ENCODE results near the gene POTEC. TPM values are rescaled to one million over a fixed set of nuclear protein-coding genes. Genes with fewer than 3 reads are reported as not detected.
A peak's percentile ranks its signal among the peaks of the same experiment; 100 is the strongest.
"Not testable (repeated sequence)": the region's sequence is repeated elsewhere in the genome, so short reads cannot be mapped to it uniquely, and the experiment has no call there.

Gene POTEC
- total RNA-seq (2014; rRNA removed; shearing (Covaris generic)) (not detected in 2 replicates), total RNA-seq (2022) (not detected in 2 replicates), Bru-seq, nascent RNA (not detected), BruChase-seq, experiment 1, labeled RNA remaining after a 6-hour chase (not detected), BruChase-seq, experiment 2, labeled RNA remaining after a 2-hour chase (percentile 3 among the genes with signal in this experiment)
- long read RNA-seq = 0 reads

DNA sequence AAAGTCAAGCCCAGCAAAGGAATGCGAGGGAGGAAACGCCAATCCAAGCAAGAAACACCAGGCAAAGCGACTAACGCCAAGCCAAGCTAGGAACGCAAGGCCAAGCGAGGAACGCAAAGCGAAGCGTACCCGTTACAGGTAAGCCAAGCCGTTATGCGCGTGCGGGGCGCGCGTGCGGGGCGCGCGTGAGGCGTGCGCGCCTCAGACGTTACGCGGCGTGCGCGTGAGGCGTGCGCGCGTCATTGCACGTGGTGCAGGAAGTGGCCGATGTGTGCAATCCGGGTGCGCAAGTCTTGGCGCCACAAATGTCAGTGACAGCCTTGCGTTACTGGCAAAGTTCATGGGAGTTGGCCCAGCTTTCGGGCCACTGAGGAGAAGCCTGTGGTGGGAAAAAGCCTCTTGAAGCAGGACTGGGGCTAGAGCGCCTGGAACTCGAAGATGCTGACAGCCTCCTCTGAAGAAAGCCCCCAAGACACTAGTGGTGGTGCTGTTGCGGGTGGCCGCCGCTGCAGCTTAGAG is at the start of gene POTEC:
Gene POTEC (minus strand): TSS at position 155 of the 519 bp plus-strand sequence. CDS start 454 bp downstream, outside the sequence.
- H3K79me2 ChIP-seq (ENCODE audit: insufficient read depth, low read depth, low read length); intact Hi-C loops (cut with micrococcal nuclease; ENCODE audit: unreplicated experiment); BruUV-seq (replicated peaks); CTCF ChIA-PET (ENCODE audit: unreplicated experiment); H3K27ac ChIP-seq (ENCODE audit: low read depth, low read length, poor library complexity, severe bottlenecking); H4K20me1 ChIP-seq (ENCODE audit: insufficient read depth, low read length); H2AFZ ChIP-seq (ENCODE audit: low read length); H3K36me3 ChIP-seq (ENCODE audit: insufficient read depth, low read length); H3K4me3 ChIP-seq (ENCODE audit: low read depth, low read length, poor library complexity, severe bottlenecking); H3K9me2 ChIP-seq (ENCODE audit: insufficient read depth, low read length); H3K4me1 ChIP-seq (ENCODE audit: insufficient read depth, low read length, poor library complexity, severe bottlenecking); DNase-seq (ENCODE audit: low spot score); H3K4me2 ChIP-seq (ENCODE audit: low read length); H3K9me3 ChIP-seq (ENCODE audit: low read length); POLR2A ChIA-PET: not testable (repeated sequence)

DNA sequence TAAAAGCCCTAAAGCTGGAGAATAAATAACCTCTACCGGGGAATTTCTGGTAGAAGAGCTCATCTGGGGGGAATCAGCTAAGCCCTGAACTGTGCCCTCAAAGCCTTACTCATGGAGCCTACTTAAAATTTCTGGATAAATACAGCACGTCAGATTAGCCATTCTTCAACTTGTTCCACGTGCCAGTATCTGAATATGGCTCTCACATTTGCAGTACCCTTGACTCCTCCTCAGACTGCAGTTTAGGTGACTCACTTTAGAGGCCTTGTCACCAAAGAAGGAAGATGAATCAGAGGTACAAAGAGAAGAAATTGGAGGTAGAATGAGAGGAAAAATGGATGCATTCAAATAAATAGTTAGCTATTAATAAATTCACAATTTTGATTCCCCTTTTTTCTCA is 34.6 kb upstream of the POTEC start:
- H3K36me3 ChIP-seq (ENCODE audit: insufficient read depth, low read length) = no peaks in the 10 kb centered on the region
- H3K9me2 ChIP-seq (ENCODE audit: insufficient read depth, low read length) = no peaks in the 10 kb centered on the region
- CTCF ChIA-PET (ENCODE audit: unreplicated experiment) = no interaction called here
- H2AFZ ChIP-seq (ENCODE audit: low read length) = no peak overlapping the region
- H4K20me1 ChIP-seq (ENCODE audit: insufficient read depth, low read length) = no peaks in the 10 kb centered on the region
- no TSS peak for BruUV-seq (replicated peaks)
- intact Hi-C loops (cut with micrococcal nuclease; ENCODE audit: unreplicated experiment) = no loop called here
- H3K27ac ChIP-seq (ENCODE audit: low read depth, low read length, poor library complexity, severe bottlenecking) = no peak overlapping the region
- H3K4me2 ChIP-seq (ENCODE audit: low read length) = no peak overlapping the region
- H3K79me2 ChIP-seq (ENCODE audit: insufficient read depth, low read depth, low read length) = no peaks in the 10 kb centered on the region
- DNase-seq (ENCODE audit: low spot score) = no peak
- H3K4me3 ChIP-seq (ENCODE audit: low read depth, low read length, poor library complexity, severe bottlenecking) = no peak overlapping the region
- H3K4me1 ChIP-seq (ENCODE audit: insufficient read depth, low read length, poor library complexity, severe bottlenecking) = no peaks in the 10 kb centered on the region
- TF ChIP-seq, protein P1, sequence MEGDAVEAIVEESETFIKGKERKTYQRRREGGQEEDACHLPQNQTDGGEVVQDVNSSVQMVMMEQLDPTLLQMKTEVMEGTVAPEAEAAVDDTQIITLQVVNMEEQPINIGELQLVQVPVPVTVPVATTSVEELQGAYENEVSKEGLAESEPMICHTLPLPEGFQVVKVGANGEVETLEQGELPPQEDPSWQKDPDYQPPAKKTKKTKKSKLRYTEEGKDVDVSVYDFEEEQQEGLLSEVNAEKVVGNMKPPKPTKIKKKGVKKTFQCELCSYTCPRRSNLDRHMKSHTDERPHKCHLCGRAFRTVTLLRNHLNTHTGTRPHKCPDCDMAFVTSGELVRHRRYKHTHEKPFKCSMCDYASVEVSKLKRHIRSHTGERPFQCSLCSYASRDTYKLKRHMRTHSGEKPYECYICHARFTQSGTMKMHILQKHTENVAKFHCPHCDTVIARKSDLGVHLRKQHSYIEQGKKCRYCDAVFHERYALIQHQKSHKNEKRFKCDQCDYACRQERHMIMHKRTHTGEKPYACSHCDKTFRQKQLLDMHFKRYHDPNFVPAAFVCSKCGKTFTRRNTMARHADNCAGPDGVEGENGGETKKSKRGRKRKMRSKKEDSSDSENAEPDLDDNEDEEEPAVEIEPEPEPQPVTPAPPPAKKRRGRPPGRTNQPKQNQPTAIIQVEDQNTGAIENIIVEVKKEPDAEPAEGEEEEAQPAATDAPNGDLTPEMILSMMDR (conservative IDR thresholded peaks at IDR 0.05; ENCODE audit: low read length) = no peak
- TF ChIP-seq EZH2phosphoT487 (IDR thresholded peaks at IDR 0.05; ENCODE audit: borderline replicate concordance, low read depth, low read length) = no peak
- POLR2A ChIA-PET = no interaction called here
- no peaks in the 10 kb centered on the region for H3K9me3 ChIP-seq (ENCODE audit: low read length)

DNA sequence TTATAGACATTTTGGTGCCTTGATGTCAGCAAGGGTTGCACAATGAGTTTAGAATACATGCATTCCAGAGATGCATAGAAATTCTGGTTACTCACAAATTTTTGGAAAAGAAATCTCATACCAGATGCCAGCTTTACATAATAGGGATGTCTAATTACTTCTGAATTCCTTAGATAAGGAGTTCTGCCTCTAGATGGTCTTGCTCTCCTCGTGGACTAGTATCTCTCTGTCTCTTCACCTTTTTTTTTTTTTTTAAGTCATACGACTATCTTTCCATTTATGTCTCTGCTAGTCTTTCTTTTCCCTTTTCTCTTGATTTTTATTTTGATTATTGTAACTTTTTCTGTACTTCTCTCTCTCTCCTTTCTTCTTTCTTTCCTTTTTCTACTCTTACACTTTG is 16.1 kb upstream of the POTEC start:
- H3K27ac ChIP-seq (ENCODE audit: low read depth, low read length, poor library complexity, severe bottlenecking); H3K9me2 ChIP-seq (ENCODE audit: insufficient read depth, low read length); CTCF ChIA-PET (ENCODE audit: unreplicated experiment); H3K4me3 ChIP-seq (ENCODE audit: low read depth, low read length, poor library complexity, severe bottlenecking); H4K20me1 ChIP-seq (ENCODE audit: insufficient read depth, low read length); H3K36me3 ChIP-seq (ENCODE audit: insufficient read depth, low read length); H3K9me3 ChIP-seq (ENCODE audit: low read length); POLR2A ChIA-PET; BruUV-seq (replicated peaks); H3K79me2 ChIP-seq (ENCODE audit: insufficient read depth, low read depth, low read length); H3K4me1 ChIP-seq (ENCODE audit: insufficient read depth, low read length, poor library complexity, severe bottlenecking); intact Hi-C loops (cut with micrococcal nuclease; ENCODE audit: unreplicated experiment); DNase-seq (ENCODE audit: low spot score); H2AFZ ChIP-seq (ENCODE audit: low read length); H3K4me2 ChIP-seq (ENCODE audit: low read length): not testable (repeated sequence)

DNA sequence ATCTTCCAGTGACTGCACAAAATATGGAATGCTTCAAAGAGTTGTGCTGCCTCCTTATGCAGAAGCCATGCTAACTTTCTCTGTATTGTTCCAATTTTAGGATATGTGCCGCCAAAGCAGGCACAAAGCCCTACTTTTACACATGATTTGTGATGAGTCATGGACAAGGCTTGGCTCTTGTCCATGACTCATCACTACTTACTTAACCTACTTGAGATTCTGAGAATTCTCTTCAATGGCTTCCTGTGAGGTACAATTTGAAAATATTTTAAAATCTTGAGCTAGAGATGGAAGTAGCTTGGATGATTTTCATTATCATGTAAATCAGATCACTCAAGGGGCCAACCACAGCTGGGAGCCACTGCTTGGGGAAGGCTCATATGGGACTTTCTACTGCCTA is 11.7 kb downstream of the POTEC start:
- H3K4me1 ChIP-seq (ENCODE audit: insufficient read depth, low read length, poor library complexity, severe bottlenecking); DNase-seq (ENCODE audit: low spot score); H3K4me3 ChIP-seq (ENCODE audit: low read depth, low read length, poor library complexity, severe bottlenecking); POLR2A ChIA-PET; BruUV-seq (replicated peaks); CTCF ChIA-PET (ENCODE audit: unreplicated experiment); H3K79me2 ChIP-seq (ENCODE audit: insufficient read depth, low read depth, low read length); H4K20me1 ChIP-seq (ENCODE audit: insufficient read depth, low read length); H3K9me2 ChIP-seq (ENCODE audit: insufficient read depth, low read length); H3K36me3 ChIP-seq (ENCODE audit: insufficient read depth, low read length); H3K9me3 ChIP-seq (ENCODE audit: low read length); H2AFZ ChIP-seq (ENCODE audit: low read length); intact Hi-C loops (cut with micrococcal nuclease; ENCODE audit: unreplicated experiment); H3K4me2 ChIP-seq (ENCODE audit: low read length); H3K27ac ChIP-seq (ENCODE audit: low read depth, low read length, poor library complexity, severe bottlenecking): not testable (repeated sequence)

DNA sequence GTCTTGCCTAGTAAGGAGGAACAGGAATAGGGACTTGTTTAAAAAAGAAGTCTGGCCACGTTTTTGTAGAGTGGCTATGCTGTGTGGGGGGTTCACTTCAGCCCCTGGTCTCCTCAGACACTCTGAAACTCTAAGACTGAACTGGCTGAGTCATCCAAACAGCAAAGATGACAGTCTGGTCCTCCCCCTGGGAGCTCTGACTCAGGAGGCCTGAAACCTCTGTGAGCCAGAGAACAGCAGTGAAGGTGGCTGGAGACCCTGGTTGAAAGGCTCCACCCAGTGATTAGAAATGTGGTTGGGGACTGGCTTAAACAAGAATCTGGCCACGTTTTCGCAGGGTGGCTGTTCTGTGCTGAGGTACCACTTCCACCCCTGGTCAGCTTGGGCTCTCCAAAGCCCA is 32.7 kb downstream of the POTEC start:
- H3K4me2 ChIP-seq (ENCODE audit: low read length); intact Hi-C loops (cut with micrococcal nuclease; ENCODE audit: unreplicated experiment); H4K20me1 ChIP-seq (ENCODE audit: insufficient read depth, low read length); H3K9me2 ChIP-seq (ENCODE audit: insufficient read depth, low read length); H3K27ac ChIP-seq (ENCODE audit: low read depth, low read length, poor library complexity, severe bottlenecking); H3K4me1 ChIP-seq (ENCODE audit: insufficient read depth, low read length, poor library complexity, severe bottlenecking); H3K36me3 ChIP-seq (ENCODE audit: insufficient read depth, low read length); H3K79me2 ChIP-seq (ENCODE audit: insufficient read depth, low read depth, low read length); H2AFZ ChIP-seq (ENCODE audit: low read length); CTCF ChIA-PET (ENCODE audit: unreplicated experiment); POLR2A ChIA-PET; H3K4me3 ChIP-seq (ENCODE audit: low read depth, low read length, poor library complexity, severe bottlenecking); BruUV-seq (replicated peaks); H3K9me3 ChIP-seq (ENCODE audit: low read length); DNase-seq (ENCODE audit: low spot score): not testable (repeated sequence)

DNA sequence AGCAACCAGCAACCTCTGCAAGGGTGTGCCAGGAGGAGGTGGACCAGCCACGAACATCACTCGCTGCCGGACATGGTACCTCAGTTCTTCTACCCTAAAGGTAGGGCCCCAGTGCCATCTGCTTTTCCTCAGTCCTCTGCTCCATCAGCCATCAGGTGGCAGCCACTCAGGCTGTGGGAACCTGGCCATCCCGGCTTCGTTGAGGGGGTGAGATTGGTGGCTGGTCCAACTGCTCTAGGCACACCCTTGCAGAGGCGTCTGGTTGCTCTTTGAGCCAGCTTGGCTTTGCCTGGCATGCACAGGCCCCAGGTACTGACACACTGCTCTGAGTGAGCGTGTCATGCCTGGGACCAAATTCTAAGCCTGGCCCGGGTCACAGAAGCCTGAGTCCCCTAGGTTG is 39.7 kb downstream of the POTEC start:
- H3K9me3 ChIP-seq (ENCODE audit: low read length); H3K27ac ChIP-seq (ENCODE audit: low read depth, low read length, poor library complexity, severe bottlenecking); CTCF ChIA-PET (ENCODE audit: unreplicated experiment); DNase-seq (ENCODE audit: low spot score); intact Hi-C loops (cut with micrococcal nuclease; ENCODE audit: unreplicated experiment); H2AFZ ChIP-seq (ENCODE audit: low read length); H3K79me2 ChIP-seq (ENCODE audit: insufficient read depth, low read depth, low read length); H3K4me2 ChIP-seq (ENCODE audit: low read length); H3K36me3 ChIP-seq (ENCODE audit: insufficient read depth, low read length); H3K4me1 ChIP-seq (ENCODE audit: insufficient read depth, low read length, poor library complexity, severe bottlenecking); POLR2A ChIA-PET; H3K4me3 ChIP-seq (ENCODE audit: low read depth, low read length, poor library complexity, severe bottlenecking); H4K20me1 ChIP-seq (ENCODE audit: insufficient read depth, low read length); BruUV-seq (replicated peaks); H3K9me2 ChIP-seq (ENCODE audit: insufficient read depth, low read length): not testable (repeated sequence)

Data from OCI-LY7 (cell line).